ENCODE results near the gene AURKA. TPM values are rescaled to one million over a fixed set of nuclear protein-coding genes. Genes with fewer than 3 reads are reported as not detected.

The AURKA gene
- total and polyA plus RNA-seq, 12 donors, result 1.1 to 56.6 (median 3.1) TPM

GRCh38 chr20:56348746-56349145, 43.3 kb downstream of the AURKA start:
- no peak for TF ChIP-seq POLR2A (IDR thresholded peaks at IDR 0.05)
- TF ChIP-seq CTCF (IDR thresholded peaks at IDR 0.05), result no peak
- 17 to 27% (median 23%) methylated on average over 3 of the region's 3 CpGs for WGBS, 4 donors
- Histone ChIP-seq H3K9me3 (replicated peaks in 1 of 3) (no peaks in the 10 kb centered on the region), H3K36me3 (replicated peaks in 1 of 2) (no peaks in the 10 kb centered on the region), H3K27me3 (no peaks in the 10 kb centered on the region), H3K27ac (no peak overlapping the region), H3K4me3 (no peak overlapping the region), H3K4me1 (replicated peaks in 1 of 2) (peaks cover 0 to 13% of the 10 kb centered on the region in 2 donors)
- intact Hi-C loops (cut with DNase I), result no loop called here
- DNase-seq, result no peak

- Histone ChIP-seq H3K4me1 (replicated peaks in 1 of 2) (peaks cover 0 to 14% of the 10 kb centered on the region in 2 donors), H3K27me3 (no peaks in the 10 kb centered on the region), H3K36me3 (replicated peaks in 1 of 2) (no peaks in the 10 kb centered on the region), H3K4me3 (no peak overlapping the region), H3K27ac (no peak overlapping the region), H3K9me3 (replicated peaks in 1 of 3) (no peaks in the 10 kb centered on the region)
- 15 to 19% (median 15%) methylated on average over 5 of the region's 5 CpGs for WGBS, 4 donors
- no peak for DNase-seq
- intact Hi-C loops (cut with DNase I), result no loop called here
- no peak for TF ChIP-seq CTCF (IDR thresholded peaks at IDR 0.05)
- TF ChIP-seq POLR2A (IDR thresholded peaks at IDR 0.05), result no peak
Measured at GRCh38 chr20:56348305-56348693, 43.7 kb downstream of the AURKA start.

DNA sequence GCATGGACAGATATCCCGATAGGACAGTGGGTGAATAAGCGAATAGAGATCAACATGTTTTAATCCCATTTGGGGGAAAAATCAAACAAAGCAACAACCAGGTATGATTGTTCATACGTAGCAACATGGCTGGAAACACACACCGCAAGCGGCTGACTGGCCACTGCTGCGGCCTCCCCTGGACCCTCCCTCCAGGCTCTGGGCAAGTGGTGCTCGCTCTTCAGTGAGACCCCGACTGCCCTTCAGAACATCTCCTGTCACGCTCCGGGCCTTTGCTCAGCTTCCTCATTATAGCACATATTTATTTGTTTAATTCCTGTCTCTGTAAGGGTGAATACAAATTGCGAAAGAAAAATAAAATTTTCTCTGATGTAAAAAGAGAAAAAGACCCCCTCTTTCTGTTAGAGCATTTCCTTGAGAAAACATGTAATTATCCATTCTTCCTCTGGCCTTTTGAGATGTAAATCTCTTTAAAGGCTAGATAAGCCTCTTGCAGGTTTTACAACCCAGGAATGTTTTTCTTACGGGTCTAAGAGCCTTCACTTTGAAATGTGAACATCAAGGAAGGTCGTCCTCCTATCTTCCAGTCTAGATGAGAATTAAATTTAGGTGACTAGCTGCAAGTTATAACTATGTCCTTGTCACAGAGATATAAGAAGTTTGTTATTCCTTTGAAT, 44.2 kb downstream of the AURKA start:
- 64 to 67% (median 67%) methylated on average over 13 of the region's 13 CpGs for WGBS, 4 donors
- Histone ChIP-seq H3K4me1 (replicated peaks in 1 of 2) (peaks cover 0 to 14% of the 10 kb centered on the region in 2 donors), H3K4me3 (no peak overlapping the region), H3K9me3 (replicated peaks in 1 of 3) (no peaks in the 10 kb centered on the region), H3K27me3 (no peaks in the 10 kb centered on the region), H3K36me3 (replicated peaks in 1 of 2) (no peaks in the 10 kb centered on the region), H3K27ac (no peak overlapping the region)
- intact Hi-C loops (cut with DNase I), result no loop called here
- DNase-seq, result no peak
- TF ChIP-seq POLR2A (IDR thresholded peaks at IDR 0.05), result no peak
- no peak for TF ChIP-seq CTCF (IDR thresholded peaks at IDR 0.05)

DNA sequence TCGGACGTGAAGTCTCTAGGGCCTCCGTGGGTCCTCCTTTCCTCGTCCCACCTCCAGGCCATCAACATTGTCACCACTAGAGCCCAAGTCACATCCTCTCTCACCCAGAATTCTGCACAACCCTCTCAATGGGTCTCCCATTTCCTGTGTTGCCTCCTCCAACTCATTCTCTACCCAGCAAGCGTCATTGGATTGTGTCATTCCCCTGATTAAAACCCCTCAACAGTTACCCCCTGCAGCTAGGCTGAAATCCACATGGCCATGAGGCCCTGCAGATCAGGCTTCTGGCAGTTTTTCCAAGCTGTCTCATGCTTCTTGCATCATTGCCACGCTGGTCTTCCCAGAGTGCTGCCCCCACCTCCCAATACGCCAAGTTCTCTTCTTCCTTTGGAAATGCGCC, 46.1 kb downstream of the AURKA start:
- H3K27me3 ChIP-seq, result no peaks in the 10 kb centered on the region
- no peak for TF ChIP-seq CTCF (IDR thresholded peaks at IDR 0.05)
- TF ChIP-seq POLR2A (IDR thresholded peaks at IDR 0.05), result no peak

More for the DNA sequence above, 46.1 kb downstream of the AURKA start:
- Histone ChIP-seq H3K4me1 (replicated peaks in 1 of 2) (peaks cover 0 to 14% of the 10 kb centered on the region in 2 donors), H3K36me3 (replicated peaks in 1 of 2) (no peaks in the 10 kb centered on the region), H3K27ac (no peak overlapping the region), H3K9me3 (replicated peaks in 1 of 3) (no peaks in the 10 kb centered on the region), H3K4me3 (no peak overlapping the region)
- DNase-seq, result no peak
- intact Hi-C loops (cut with DNase I), result loop anchor here in 1 of 2 donors (2.0 kb wide), 1 partner anchor 97 kb away; the partner anchor contains the start of gene MC3R
- WGBS, 4 donors, result 89 to 95% (median 93%) methylated on average over 8 of the region's 8 CpGs

Measured in adrenal gland (tissue), 12 donors.